ENCODE results near the gene MRO.

- no peak for TF ChIP-seq SPI1 (IDR thresholded peaks at IDR 0.05; ENCODE audit: low read depth, low read length)
- TF ChIP-seq POLR2A (IDR thresholded peaks at IDR 0.05; ENCODE audit: low read depth, low read length): no peak
Observed at GRCh38 chr18:50863840-50864375, 44.1 kb upstream of the MRO start.
